Small intestine (tissue), 7 donors: Measurements from ENCODE around the gene CTAG1B. TPM values are rescaled to one million over a fixed set of nuclear protein-coding genes. Genes with fewer than 3 reads are reported as not detected.
"Not testable (repeated sequence)": the region's sequence is repeated elsewhere in the genome, so short reads cannot be mapped to it uniquely, and the experiment has no call there.

Experiments
- DNase-seq, 2 donors: peaks; one replicate each; pipeline versions ENCODE4 v3.0.0 to v3.0.0-alpha.2; 2013
- FAIRE-seq: peaks from 2 replicates; lab custom pipeline; 2012; peaks lifted over from hg19 to GRCh38; lab: Jason Lieb, UNC
- H3K27ac ChIP-seq, 3 donors: one replicate each; pipeline ENCODE4 v1.5.1; 2013; ENCODE audit warnings: low read length in 2 of 3, mild to moderate bottlenecking in 2 of 3, control low read depth in 1 of 3, inconsistent platforms in 1 of 3, low read depth in 1 of 3, moderate library complexity in 1 of 3
- H3K27me3 ChIP-seq, 3 donors: one replicate each; pipeline ENCODE4 v1.6.1; 2013; ENCODE audit warnings: low read length in 3 of 3, inconsistent platforms in 1 of 3; ENCODE audit not compliant: control insufficient read depth in 3 of 3, insufficient read depth in 3 of 3
- H3K36me3 ChIP-seq, 3 donors: one replicate each; pipeline ENCODE4 v1.6.1; 2013; ENCODE audit warnings: low read length in 3 of 3, inconsistent platforms in 1 of 3, low read depth in 1 of 3, mild to moderate bottlenecking in 1 of 3, moderate library complexity in 1 of 3; ENCODE audit not compliant: control insufficient read depth in 3 of 3, insufficient read depth in 2 of 3
- H3K4me1 ChIP-seq, 3 donors: one replicate each; pipeline ENCODE4 v1.6.1; 2013; ENCODE audit warnings: low read length in 2 of 3, inconsistent platforms in 1 of 3, low read depth in 1 of 3, mild to moderate bottlenecking in 1 of 3, moderate library complexity in 1 of 3; ENCODE audit not compliant: control insufficient read depth in 3 of 3, insufficient read depth in 2 of 3
- H3K4me3 ChIP-seq, 3 donors: one replicate each; pipeline ENCODE4 v1.5.1; 2013; ENCODE audit warnings: low read length in 3 of 3, control low read depth in 1 of 3, inconsistent platforms in 1 of 3, low read depth in 1 of 3, mild to moderate bottlenecking in 1 of 3, moderate library complexity in 1 of 3
- H3K9me3 ChIP-seq, 2 donors: one replicate each; pipeline ENCODE4 v1.6.1; 2013; ENCODE audit warnings: low read depth in 1 of 2, low read length in 1 of 2; ENCODE audit not compliant: control insufficient read depth in 2 of 2, insufficient read depth in 1 of 2
- WGBS, 3 donors: extraction: QIAGEN DNeasy Blood & Tissue Kit; methylation state at CpG; one replicate each; pipeline ENCODE4 v1.1.7; 2013; 5-methylcytosine and 5-hydroxymethylcytosine counted together
- polyA plus RNA-seq, 4 donors: library from polyadenylated mRNA; stranded (reverse) in 3 of 4; unstranded in 1 of 4; fragments of 200-250 nt in 3 of 4; fragments of 120-200 nt in 1 of 4; gene quantifications; one replicate each; pipeline versions ENCODE4 v1.2.1 to v1.2.3, GENCODE V29; 2013
- donor health status: healthy with polysubstance abuse.
- donor health status: control.
- donor health status: control.
- donor health status: Bipolar disorder and iron deficiency.
- donor health status: healthy.

CTAG1B gene
- polyA plus RNA-seq, 4 donors = not detected

- not testable (repeated sequence) for FAIRE-seq
- WGBS, 3 donors = 87 to 91% (median 90%) methylated on average over 12 of the region's 12 CpGs
Measured at GRCh38 chrX:154611146-154611545, 7.9 kb downstream of the CTAG1B start.

DNA sequence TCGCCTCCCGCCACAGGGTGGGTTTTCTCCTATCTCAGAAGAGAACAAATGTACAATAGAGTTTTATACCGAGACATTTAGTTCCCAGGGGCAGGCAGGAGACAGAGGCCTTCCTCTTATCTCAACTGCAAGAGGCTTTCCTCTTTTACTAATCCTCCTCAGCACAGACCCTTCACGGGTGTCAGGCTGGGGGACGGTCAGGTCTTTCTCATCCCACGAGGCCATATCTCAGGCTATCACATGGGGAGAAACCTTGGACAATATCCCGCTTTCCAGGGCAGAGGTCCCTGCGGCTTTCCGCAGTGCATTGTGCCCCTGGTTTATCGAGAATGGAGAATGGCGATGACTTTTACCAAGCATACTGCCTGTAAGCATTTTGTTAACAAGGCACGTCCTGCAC is 10.3 kb downstream of the CTAG1B start:
- not testable (repeated sequence) for H3K4me3 ChIP-seq, H3K27ac ChIP-seq, H3K27me3 ChIP-seq, H3K36me3 ChIP-seq, H3K4me1 ChIP-seq, H3K9me3 ChIP-seq, DNase-seq, FAIRE-seq
- WGBS, 3 donors = 73 to 78% (median 74%) methylated on average over 12 of the region's 12 CpGs

More at GRCh38 chrX:154611146-154611545, 7.9 kb downstream of the CTAG1B start:
- not testable (repeated sequence) for H3K4me3 ChIP-seq, DNase-seq, H3K27ac ChIP-seq, H3K27me3 ChIP-seq, H3K4me1 ChIP-seq, H3K9me3 ChIP-seq, H3K36me3 ChIP-seq

GRCh38 chrX:154607976-154608375 is 11.1 kb downstream of the CTAG1B start:
- DNase-seq, H3K9me3 ChIP-seq, H3K36me3 ChIP-seq, H3K4me3 ChIP-seq, H3K27me3 ChIP-seq, FAIRE-seq, H3K4me1 ChIP-seq, H3K27ac ChIP-seq: not testable (repeated sequence)
- 82 to 92% (median 90%) methylated on average over 8 to 10 of the region's 11 CpGs for WGBS, 3 donors

DNA sequence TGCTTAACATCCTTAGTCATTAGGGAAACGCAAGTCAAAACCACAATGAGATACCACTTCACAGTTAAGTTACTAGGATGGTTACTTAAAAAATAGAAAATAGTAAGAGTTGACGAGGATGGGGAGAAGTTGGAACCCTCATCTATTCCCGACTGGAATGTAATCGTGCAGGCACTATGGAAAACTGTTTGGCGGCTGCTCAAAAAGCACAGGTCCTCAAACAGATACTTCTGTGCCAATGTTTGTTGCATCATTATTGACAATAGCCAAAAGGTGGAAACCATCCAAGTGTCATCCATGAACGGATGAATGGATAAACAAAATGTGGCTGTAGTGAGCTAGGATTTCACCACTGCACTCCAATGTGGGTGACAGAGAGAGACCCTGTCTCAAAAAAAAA is 11.7 kb downstream of the CTAG1B start:
- H3K36me3 ChIP-seq = no peaks in the 10 kb centered on the region
- WGBS, 3 donors = 66 to 67% (median 67%) methylated on average over 6 of the region's 6 CpGs

GRCh38 chrX:154605566-154605965 is 13.5 kb downstream of the CTAG1B start:
- FAIRE-seq = no peak

More for the DNA sequence above, 11.7 kb downstream of the CTAG1B start:
- FAIRE-seq (no peak), DNase-seq (no peak)
- Histone ChIP-seq H3K4me1 (no peaks in the 10 kb centered on the region), H3K4me3 (no peak overlapping the region), H3K9me3 (no peaks in the 10 kb centered on the region), H3K27ac (no peak overlapping the region), H3K27me3 (peaks cover 0 to 2% (median 0%) of the 10 kb centered on the region in 3 donors)

DNA sequence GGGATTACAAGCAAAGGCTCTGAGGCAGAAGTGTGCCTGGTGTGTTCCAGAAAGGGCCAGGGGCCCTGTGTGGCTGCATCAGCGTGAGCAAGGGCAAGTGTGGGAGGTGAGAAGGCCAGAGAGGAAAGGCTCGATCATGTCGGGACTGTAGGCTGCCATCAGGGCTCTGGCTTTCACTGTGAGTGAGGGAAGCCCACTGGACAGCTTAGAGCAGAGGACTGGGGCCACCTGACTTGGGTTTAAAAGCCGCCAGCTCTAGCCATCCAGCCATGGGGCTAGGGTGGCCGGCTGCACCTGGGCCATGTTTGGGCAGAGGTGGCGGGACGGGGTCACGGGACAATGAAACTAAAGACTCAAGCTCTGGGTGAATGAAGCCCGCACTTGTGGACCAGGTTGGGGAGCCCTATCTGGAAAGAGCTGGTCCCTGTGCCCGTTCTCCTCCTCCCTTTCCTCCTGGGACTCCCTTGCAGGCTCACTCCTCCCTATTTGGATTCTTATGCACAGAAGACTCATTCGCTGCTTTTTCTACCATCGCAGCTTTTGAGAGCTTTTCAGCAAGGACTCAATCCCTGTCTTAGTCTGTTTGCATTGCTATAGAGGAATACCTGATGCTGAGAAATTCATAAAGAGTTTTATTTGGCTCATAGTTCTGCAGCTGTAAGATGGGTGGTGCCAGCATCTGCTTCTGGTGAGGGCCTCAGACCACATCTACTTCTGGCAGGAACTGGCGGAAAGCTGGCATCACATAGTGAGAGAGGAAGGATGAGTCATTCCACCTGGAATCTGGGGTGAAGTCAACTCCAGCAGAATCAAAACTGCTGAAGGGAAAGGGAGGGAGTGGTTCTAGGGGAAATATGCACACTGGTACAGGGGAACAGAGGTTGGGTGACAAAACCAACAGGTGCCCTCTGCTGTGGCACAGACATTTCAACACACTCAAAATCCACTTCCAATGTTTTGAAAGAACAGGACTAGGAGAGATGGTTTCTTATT is 15.3 kb downstream of the CTAG1B start:
- no peaks in the 10 kb centered on the region for H3K36me3 ChIP-seq
- FAIRE-seq (no peak), DNase-seq (no peak)
- no peaks in the 10 kb centered on the region for H3K4me1 ChIP-seq
- no peak overlapping the region for H3K4me3 ChIP-seq
- peaks cover 0 to 2% (median 0%) of the 10 kb centered on the region in 3 donors for H3K27me3 ChIP-seq
- 75 to 82% (median 81%) methylated on average over 13 of the region's 13 CpGs for WGBS, 3 donors
- H3K9me3 ChIP-seq = no peaks in the 10 kb centered on the region
- no peak overlapping the region for H3K27ac ChIP-seq

More at GRCh38 chrX:154605566-154605965, 13.5 kb downstream of the CTAG1B start:
- Histone ChIP-seq H3K4me3 (no peak overlapping the region), H3K36me3 (no peaks in the 10 kb centered on the region), H3K4me1 (no peaks in the 10 kb centered on the region), H3K9me3 (no peaks in the 10 kb centered on the region), H3K27me3 (peaks cover 0 to 2% (median 0%) of the 10 kb centered on the region in 3 donors), H3K27ac (no peak overlapping the region)
- WGBS, 3 donors = 76 to 85% (median 83%) methylated on average over 6 of the region's 6 CpGs
- DNase-seq = no peak

DNA sequence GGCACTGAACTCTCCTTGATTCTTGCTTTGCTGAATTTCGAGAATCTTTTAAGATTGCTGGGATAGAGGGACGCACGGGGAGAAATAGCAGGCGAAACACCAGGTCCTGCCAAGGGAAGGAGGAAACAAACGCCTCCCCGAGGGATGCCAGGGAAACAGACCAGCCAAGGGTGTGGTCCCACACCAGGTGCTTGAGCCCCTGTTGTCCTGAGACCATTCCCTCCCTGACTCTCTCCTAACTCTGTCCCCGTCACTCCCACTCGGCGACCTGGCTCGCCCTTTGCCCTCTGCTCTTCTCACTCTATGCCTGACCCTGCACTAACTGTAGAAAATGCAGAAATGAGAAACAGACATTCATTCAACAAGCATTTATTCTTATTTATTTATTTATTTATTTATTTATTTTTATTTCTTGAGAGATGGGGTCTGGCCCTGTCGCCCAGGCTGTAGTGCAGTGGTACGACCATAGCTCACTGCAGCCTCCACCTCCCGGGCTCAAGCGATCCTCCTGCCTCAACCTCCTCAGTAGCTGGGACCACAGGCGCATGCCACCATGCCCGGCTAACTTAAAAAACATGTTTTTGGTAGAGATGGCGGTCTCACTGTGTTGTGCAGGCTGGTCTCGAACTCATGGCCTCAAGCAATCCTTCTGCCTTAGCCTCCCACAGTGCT is 16.2 kb downstream of the CTAG1B start:
- WGBS, 3 donors = 77 to 84% (median 79%) methylated on average over 14 to 18 of the region's 18 CpGs
- peaks cover 0 to 2% (median 0%) of the 10 kb centered on the region in 3 donors for H3K27me3 ChIP-seq
- FAIRE-seq = no peak
- DNase-seq = no peak
- no peak overlapping the region for H3K4me3 ChIP-seq
- no peaks in the 10 kb centered on the region for H3K9me3 ChIP-seq
- no peaks in the 10 kb centered on the region for H3K36me3 ChIP-seq
- H3K4me1 ChIP-seq = no peaks in the 10 kb centered on the region
- H3K27ac ChIP-seq = no peak overlapping the region

GRCh38 chrX:154602226-154602625 is 16.9 kb downstream of the CTAG1B start:
- Histone ChIP-seq H3K4me3 (no peak overlapping the region), H3K4me1 (no peaks in the 10 kb centered on the region), H3K27ac (no peak overlapping the region), H3K9me3 (no peaks in the 10 kb centered on the region), H3K27me3 (peaks cover 0 to 2% (median 0%) of the 10 kb centered on the region in 3 donors), H3K36me3 (no peaks in the 10 kb centered on the region)
- WGBS, 3 donors = 71 to 80% (median 76%) methylated on average over 13 of the region's 13 CpGs
- DNase-seq (no peak), FAIRE-seq (no peak)
